H1 (cell line): ENCODE results near the gene CELSR1.

Experiments used
- BACH1 ChIP-seq: IDR thresholded peaks from 2 replicates; pipeline ENCODE4 v1.6.1; 2012; ENCODE audit warnings: low read length, improper control_type of control experiment
- BCL11A ChIP-seq, 2 experiments: IDR thresholded peaks; one replicate each; pipeline ENCODE4 v1.6.1; 2011; ENCODE audit warnings: low read depth in 2 of 2, low read length in 2 of 2, mild to moderate bottlenecking in 2 of 2
- CHD1 ChIP-seq: IDR thresholded peaks from 2 replicates; pipeline ENCODE4 v1.6.1; 2012; ENCODE audit warnings: low read depth, low read length, improper control_type of control experiment
- CREB1 ChIP-seq: IDR thresholded peaks from 2 replicates; pipeline ENCODE4 v1.6.1; 2012; ENCODE audit warnings: inconsistent platforms
- CTCF ChIP-seq, 3 experiments: IDR thresholded peaks; 1 replicate in 2 of 3; 2 replicates in 1 of 3; pipeline versions ENCODE4 v1.5.1 to v1.6.1; 2011; ENCODE audit warnings: low read length in 3 of 3, mild to moderate bottlenecking in 3 of 3, inconsistent platforms in 2 of 3, low read depth in 1 of 3, moderate library complexity in 1 of 3; ENCODE audit not compliant: insufficient read depth in 1 of 3; ENCODE audit errors: control extremely low read depth in 1 of 3
- E2F6 ChIP-seq: IDR thresholded peaks from 2 replicates; pipeline ENCODE4 v1.6.1; 2012; ENCODE audit warnings: inconsistent platforms
- EP300 ChIP-seq, 2 experiments: IDR thresholded peaks; 1 replicate in 1 of 2; 2 replicates in 1 of 2; pipeline ENCODE4 v1.6.1; 2011 to 2012; ENCODE audit warnings: low read depth in 2 of 2, low read length in 2 of 2, mild to moderate bottlenecking in 2 of 2, borderline replicate concordance in 1 of 2, inconsistent platforms in 1 of 2, moderate library complexity in 1 of 2
- JUND ChIP-seq: IDR thresholded peaks from 2 replicates; pipeline ENCODE4 v1.6.1; 2011; ENCODE audit warnings: mild to moderate bottlenecking, improper control_type of control experiment, low read length
- POLR2A ChIP-seq, 2 experiments: IDR thresholded peaks; 1 replicate in 1 of 2; 2 replicates in 1 of 2; pipeline ENCODE4 v1.6.1; 2011; ENCODE audit warnings: low read depth in 2 of 2, low read length in 2 of 2, mild to moderate bottlenecking in 2 of 2; ENCODE audit errors: control extremely low read depth in 1 of 2
- TCF12 ChIP-seq: IDR thresholded peaks from 2 replicates; pipeline ENCODE4 v1.6.1; 2011; ENCODE audit warnings: low read depth, mild to moderate bottlenecking, low read length
- USF2 ChIP-seq: IDR thresholded peaks from 2 replicates; pipeline ENCODE4 v1.6.1; 2011; ENCODE audit warnings: low read length, improper control_type of control experiment

GRCh38 chr22:46445771-46446420 lies 91.5 kb downstream of the CELSR1 start:
- TF ChIP-seq USF2: no peak
- TF ChIP-seq EP300 (IDR thresholded peaks at IDR 0.05; ENCODE audit: borderline replicate concordance in 1 of 2, low read depth in 2 of 2, low read length in 2 of 2): no peak
- TF ChIP-seq CTCF (IDR thresholded peaks at IDR 0.05; ENCODE audit: control extremely low read depth in 1 of 3, insufficient read depth in 1 of 3, low read depth in 1 of 3, low read length in 3 of 3): no peak
- no peak for TF ChIP-seq E2F6
- no peak for TF ChIP-seq CREB1
- no peak for TF ChIP-seq POLR2A (IDR thresholded peaks at IDR 0.05; ENCODE audit: control extremely low read depth in 1 of 2, low read depth in 2 of 2, low read length in 2 of 2)
- TF ChIP-seq BACH1: no peak
- no peak for TF ChIP-seq TCF12
- TF ChIP-seq BCL11A (IDR thresholded peaks at IDR 0.05; ENCODE audit: low read depth in 2 of 2, low read length in 2 of 2): no peak
- TF ChIP-seq JUND: no peak
- TF ChIP-seq CHD1: no peak
